KMS-11 (cell line): ENCODE data around the gene GNAI3.

Experiments
- H2AFZ ChIP-seq: fragments of 200-600 bp; sonication (generic); 2 replicates; pipeline ENCODE4 v1.6.1; 2016; ENCODE audit warnings: antibody characterized with exemption, mixed run types, low read depth
- H3K27ac ChIP-seq: fragments of 200-600 bp; sonication (generic); 2 replicates; pipeline ENCODE4 v1.6.1; 2016; ENCODE audit warnings: mild to moderate bottlenecking, mixed run types
- H3K27me3 ChIP-seq: fragments of 200-600 bp; sonication (generic); 2 replicates; pipeline ENCODE4 v1.6.1; 2017; ENCODE audit warnings: mild to moderate bottlenecking, low read depth, mixed run types, moderate library complexity; ENCODE audit not compliant: insufficient read depth
- H3K36me3 ChIP-seq: fragments of 200-600 bp; sonication (generic); 2 replicates; pipeline ENCODE4 v1.6.1; 2017; ENCODE audit warnings: mild to moderate bottlenecking, mixed run types; ENCODE audit not compliant: insufficient read depth
- H3K4me1 ChIP-seq: fragments of 200-600 bp; sonication (generic); 2 replicates; pipeline ENCODE4 v1.6.1; 2016; ENCODE audit warnings: mild to moderate bottlenecking, low read depth, mixed run types; ENCODE audit not compliant: poor library complexity, severe bottlenecking
- H3K4me2 ChIP-seq: fragments of 200-600 bp; sonication (generic); 2 replicates; pipeline ENCODE4 v1.7.0; 2016; ENCODE audit warnings: mild to moderate bottlenecking, mixed run types
- H3K4me3 ChIP-seq: fragments of 200-600 bp; sonication (generic); IDR thresholded peaks from 2 replicates; pipeline ENCODE4 v1.6.1; 2017; ENCODE audit warnings: low read depth, low read length, mixed read lengths; ENCODE audit not compliant: insufficient read depth
- H3K79me2 ChIP-seq: fragments of 200-600 bp; sonication (generic); 2 replicates; pipeline ENCODE4 v1.6.1; 2016; ENCODE audit warnings: low read depth, mixed run types; ENCODE audit not compliant: insufficient read depth
- H3K9ac ChIP-seq: fragments of 200-600 bp; sonication (generic); 2 replicates; pipeline ENCODE4 v1.6.1; 2016; ENCODE audit warnings: mild to moderate bottlenecking, mixed run types
- H4K20me1 ChIP-seq: fragments of 200-600 bp; sonication (generic); 2 replicates; pipeline ENCODE4 v1.6.1; 2016; ENCODE audit warnings: mild to moderate bottlenecking, mixed run types; ENCODE audit not compliant: insufficient read depth
- CTCF ChIP-seq: fragments of 200-600 bp; sonication (generic); conservative IDR thresholded peaks from 2 replicates; pipeline ENCODE4 v1.6.1; 2017; ENCODE audit warnings: low read depth, mild to moderate bottlenecking, antibody characterized with exemption, low read length, moderate library complexity, mixed read lengths

GNAI3 gene

GRCh38 chr1:109559995-109560394 lies 11.6 kb downstream of the GNAI3 start:
- H2AFZ ChIP-seq = no peak overlapping the region
- H3K4me2 ChIP-seq = no peak overlapping the region
- H3K9ac ChIP-seq = no peak overlapping the region
- peaks cover 99% of the 10 kb centered on the region for H3K79me2 ChIP-seq
- H3K27me3 ChIP-seq = no peaks in the 10 kb centered on the region
- H3K27ac ChIP-seq = no peak overlapping the region
- TF ChIP-seq CTCF = no peak
- H3K4me1 ChIP-seq = peaks cover 8% of the 10 kb centered on the region
- no peak overlapping the region for H3K4me3 ChIP-seq
- H4K20me1 ChIP-seq = peaks cover 3% of the 10 kb centered on the region; the same call in 1 of the 2 replicates
- H3K36me3 ChIP-seq = no peaks in the 10 kb centered on the region

- Histone ChIP-seq H3K79me2 (peaks cover 100% of the 10 kb centered on the region), H3K4me2 (no peak overlapping the region), H3K27me3 (no peaks in the 10 kb centered on the region), H3K9ac (no peak overlapping the region), H3K36me3 (no peaks in the 10 kb centered on the region), H2AFZ (no peak overlapping the region), H3K27ac (no peak overlapping the region), H3K4me1 (peaks cover 17% of the 10 kb centered on the region), H3K4me3 (no peak overlapping the region), H4K20me1 (peaks cover 3% of the 10 kb centered on the region; the same call in 1 of the 2 replicates)
- no peak for TF ChIP-seq CTCF
Observed at GRCh38 chr1:109564194-109564878, 15.9 kb downstream of the GNAI3 start.

GRCh38 chr1:109565241-109565640 lies 16.8 kb downstream of the GNAI3 start:
- Histone ChIP-seq H3K79me2 (peaks cover 100% of the 10 kb centered on the region), H3K4me2 (no peak overlapping the region; the same call in 1 of the 2 replicates), H3K9ac (no peak overlapping the region), H3K36me3 (no peaks in the 10 kb centered on the region), H3K4me3 (no peak overlapping the region), H4K20me1 (peaks cover 5% of the 10 kb centered on the region; the same call in 1 of the 2 replicates), H2AFZ (no peak overlapping the region), H3K27me3 (no peaks in the 10 kb centered on the region), H3K4me1 (peaks cover 17% of the 10 kb centered on the region), H3K27ac (no peak overlapping the region)
- no peak for TF ChIP-seq CTCF

GRCh38 chr1:109566982-109567381 lies 18.6 kb downstream of the GNAI3 start:
- H3K9ac ChIP-seq = no peak overlapping the region
- peaks cover 7% of the 10 kb centered on the region; the same call in 1 of the 2 replicates for H4K20me1 ChIP-seq
- H2AFZ ChIP-seq = no peak overlapping the region
- H3K4me2 ChIP-seq = no peak overlapping the region
- H3K4me1 ChIP-seq = peaks cover 17% of the 10 kb centered on the region
- peaks cover 96% of the 10 kb centered on the region for H3K79me2 ChIP-seq
- H3K36me3 ChIP-seq = no peaks in the 10 kb centered on the region
- no peaks in the 10 kb centered on the region for H3K27me3 ChIP-seq
- no peak for TF ChIP-seq CTCF
- H3K27ac ChIP-seq = no peak overlapping the region
- no peak overlapping the region for H3K4me3 ChIP-seq
